Activated naive CD4-positive, alpha-beta T cell treated with anti-CD3 and anti-CD28 coated beads, Interleukin-2, amount 50 U/mL, for 16 hours (primary cell): ENCODE data around the gene TMC5.
A peak's percentile ranks its signal among the peaks of the same experiment; 100 is the strongest.
"Not testable (repeated sequence)": the region's sequence is repeated elsewhere in the genome, so short reads cannot be mapped to it uniquely, and the experiment has no call there.

Source experiments
- DNase-seq: peaks from one replicate; pipeline ENCODE4 v3.0.0-alpha.2; 2020

The TMC5 gene

GRCh38 chr16:19513377-19514053 is 95.8 kb downstream of the TMC5 start:
- DNase-seq, result no peak

- DNase-seq, result no peak
Observed at GRCh38 chr16:19515757-19516156, 98.1 kb downstream of the TMC5 start.

GRCh38 chr16:19517424-19518089 is 99.9 kb downstream of the TMC5 start:
- DNase-seq, result no peak

- no peak for DNase-seq
Observed at GRCh38 chr16:19518388-19518787, 100.7 kb downstream of the TMC5 start.

GRCh38 chr16:19520861-19521331 is 103.2 kb downstream of the TMC5 start:
- no peak for DNase-seq

- peak; percentile 96 for DNase-seq
Observed at GRCh38 chr16:19521471-19522396, 104.1 kb downstream of the TMC5 start, which contains the start of gene GDE1. Gene GDE1, minus strand, starts transcription at chr16:19522098. Its CDS starts 134 bp downstream, at chr16:19521964.

GRCh38 chr16:19522397-19522732 is 104.7 kb downstream of the TMC5 start:
- no peak for DNase-seq

- no peak for DNase-seq
Observed at GRCh38 chr16:19522760-19523159, 105.1 kb downstream of the TMC5 start.

- no peak for DNase-seq
Observed at GRCh38 chr16:19523184-19523558, 105.5 kb downstream of the TMC5 start.

- DNase-seq, result peak; percentile 96
Observed at GRCh38 chr16:19523559-19524355, 106.1 kb downstream of the TMC5 start, which contains the start of gene CCP110. Gene CCP110, plus strand, starts transcription at chr16:19523942. Its CDS starts 3,940 bp downstream, at chr16:19527882.

- DNase-seq, result no peak
Observed at GRCh38 chr16:19524356-19524615, 106.6 kb downstream of the TMC5 start.

GRCh38 chr16:19524616-19525384 is 107.1 kb downstream of the TMC5 start:
- no peak for DNase-seq

GRCh38 chr16:19525385-19525723 is 107.7 kb downstream of the TMC5 start:
- no peak for DNase-seq

GRCh38 chr16:19527161-19527560 is 109.5 kb downstream of the TMC5 start:
- DNase-seq, result no peak

GRCh38 chr16:19528666-19529065 is 111.0 kb downstream of the TMC5 start:
- DNase-seq, result no peak

GRCh38 chr16:19532601-19533000 is 114.9 kb downstream of the TMC5 start:
- no peak for DNase-seq

- no peak for DNase-seq
Observed at GRCh38 chr16:19540241-19540970, 122.7 kb downstream of the TMC5 start.

GRCh38 chr16:19542138-19542821 is 124.6 kb downstream of the TMC5 start:
- DNase-seq, result no peak

GRCh38 chr16:19543278-19543996 is 125.8 kb downstream of the TMC5 start:
- DNase-seq, result not testable (repeated sequence)

- DNase-seq, result no peak
Observed at GRCh38 chr16:19548144-19548543, 130.5 kb downstream of the TMC5 start.
